Subcutaneous abdominal adipose tissue (tissue), 5 donors: ENCODE data around the gene MSH3.

Source experiments
- H3K27ac ChIP-seq: one replicate; pipeline ENCODE4 v1.7.0; 2013; ENCODE audit warnings: low read depth, mild to moderate bottlenecking, inconsistent platforms, low read length, moderate library complexity
- H3K27me3 ChIP-seq, 5 donors: one replicate each; pipeline ENCODE4 v1.7.0; 2013; ENCODE audit warnings: low read length in 5 of 5, inconsistent platforms in 1 of 5; ENCODE audit not compliant: control insufficient read depth in 5 of 5, insufficient read depth in 4 of 5
- H3K36me3 ChIP-seq, 5 donors: one replicate each; pipeline ENCODE4 v1.7.0; 2013; ENCODE audit warnings: low read length in 5 of 5; ENCODE audit not compliant: control insufficient read depth in 5 of 5, insufficient read depth in 5 of 5
- H3K4me1 ChIP-seq, 5 donors: one replicate each; pipeline ENCODE4 v1.7.0; 2013; ENCODE audit warnings: low read length in 5 of 5, mild to moderate bottlenecking in 3 of 5, moderate library complexity in 1 of 5; ENCODE audit not compliant: control insufficient read depth in 5 of 5, insufficient read depth in 5 of 5
- H3K4me3 ChIP-seq, 5 donors: one replicate each; pipeline ENCODE4 v1.7.0; 2013; ENCODE audit warnings: low read length in 5 of 5, low read depth in 1 of 5
- H3K9ac ChIP-seq, 5 donors: one replicate each; pipeline ENCODE4 v1.7.0; 2013; ENCODE audit warnings: low read length in 5 of 5, mild to moderate bottlenecking in 4 of 5, moderate library complexity in 3 of 5
- H3K9me3 ChIP-seq, 5 donors: one replicate each; pipeline ENCODE4 v1.7.0; 2013; ENCODE audit warnings: low read length in 5 of 5; ENCODE audit not compliant: control insufficient read depth in 5 of 5
- donor health status: healthy.
- donor health status: healthy.
- donor health status: healthy.
- donor health status: healthy.
- donor health status: healthy.

MSH3 gene

DNA sequence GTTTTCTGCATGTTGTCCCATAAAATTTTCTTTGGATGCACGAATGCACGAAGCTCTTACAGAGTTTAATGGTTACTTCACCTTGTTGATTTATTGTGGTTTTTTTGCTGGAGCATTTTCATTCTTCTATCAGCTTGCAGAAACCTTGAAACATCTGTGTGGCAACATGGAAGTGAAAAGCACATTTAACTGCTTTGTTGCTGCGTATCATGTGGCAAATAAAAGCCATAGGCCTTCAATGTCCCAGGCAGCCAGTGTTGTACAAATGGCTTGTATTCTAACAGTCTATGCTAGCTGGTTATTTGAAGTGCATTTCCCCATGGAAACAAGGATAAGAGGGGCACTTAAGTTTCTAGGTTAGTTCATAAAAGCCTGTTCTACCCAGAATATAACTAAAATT is 263.2 kb downstream of the MSH3 start:
- no peaks in the 10 kb centered on the region for H3K36me3 ChIP-seq
- H3K4me3 ChIP-seq, result no peak overlapping the region
- H3K9me3 ChIP-seq, result peaks cover 0 to 3% (median 0%) of the 10 kb centered on the region in 5 donors
- no peak overlapping the region for H3K27ac ChIP-seq
- H3K9ac ChIP-seq, result no peak overlapping the region
- H3K27me3 ChIP-seq, result no peaks in the 10 kb centered on the region
- H3K4me1 ChIP-seq, result peaks cover 0 to 3% (median 0%) of the 10 kb centered on the region in 5 donors

GRCh38 chr5:80919678-80920196 is 265.3 kb downstream of the MSH3 start:
- H3K27me3 ChIP-seq, result no peaks in the 10 kb centered on the region
- H3K9ac ChIP-seq, result no peak overlapping the region
- H3K4me3 ChIP-seq, result no peak overlapping the region
- peaks cover 0 to 3% (median 0%) of the 10 kb centered on the region in 5 donors for H3K9me3 ChIP-seq
- H3K4me1 ChIP-seq, result no peaks in the 10 kb centered on the region
- H3K36me3 ChIP-seq, result no peaks in the 10 kb centered on the region
- H3K27ac ChIP-seq, result no peak overlapping the region

- H3K27me3 ChIP-seq, result no peaks in the 10 kb centered on the region
- H3K4me3 ChIP-seq, result no peak overlapping the region
- peaks cover 0 to 1% (median 0%) of the 10 kb centered on the region in 5 donors for H3K9me3 ChIP-seq
- no peak overlapping the region for H3K27ac ChIP-seq
- H3K9ac ChIP-seq, result no peak overlapping the region
- no peaks in the 10 kb centered on the region for H3K36me3 ChIP-seq
- H3K4me1 ChIP-seq, result no peaks in the 10 kb centered on the region
Measured at GRCh38 chr5:80920333-80920732, 265.9 kb downstream of the MSH3 start.

GRCh38 chr5:80921026-80921425 is 266.6 kb downstream of the MSH3 start:
- Histone ChIP-seq H3K4me3 (no peak overlapping the region), H3K27ac (no peak overlapping the region), H3K4me1 (no peaks in the 10 kb centered on the region), H3K9me3 (no peaks in the 10 kb centered on the region), H3K9ac (no peak overlapping the region), H3K27me3 (no peaks in the 10 kb centered on the region), H3K36me3 (no peaks in the 10 kb centered on the region)

GRCh38 chr5:80925931-80926330 is 271.5 kb downstream of the MSH3 start:
- H3K4me3 ChIP-seq, result no peak overlapping the region
- no peak overlapping the region for H3K9ac ChIP-seq
- no peaks in the 10 kb centered on the region for H3K27me3 ChIP-seq
- no peaks in the 10 kb centered on the region for H3K36me3 ChIP-seq
- no peaks in the 10 kb centered on the region for H3K4me1 ChIP-seq
- H3K9me3 ChIP-seq, result no peaks in the 10 kb centered on the region
- H3K27ac ChIP-seq, result no peak overlapping the region
